Loucy (cell line): ENCODE results near the gene MKLN1.

Experiments used
- H2AFZ ChIP-seq: fragments of 200-600 bp; sonication (generic); 2 replicates; pipeline ENCODE4 v1.6.0; 2016; ENCODE audit warnings: antibody characterized with exemption, mild to moderate bottlenecking, low read length, moderate library complexity
- H3F3A ChIP-seq: fragments of 200-600 bp; 2 replicates; pipeline ENCODE4 v1.6.0; 2016; ENCODE audit warnings: antibody characterized with exemption, low read depth, mild to moderate bottlenecking
- H3K27me3 ChIP-seq: fragments of 200-600 bp; sonication (generic); 2 replicates; pipeline ENCODE4 v1.6.1; 2014; ENCODE audit warnings: low read length, mild to moderate bottlenecking; ENCODE audit not compliant: insufficient read depth, poor library complexity, severe bottlenecking
- H3K36me3 ChIP-seq: fragments of 200-600 bp; sonication (generic); 2 replicates; pipeline ENCODE4 v1.6.1; 2016; ENCODE audit warnings: low read length; ENCODE audit not compliant: insufficient read depth
- H3K4me1 ChIP-seq: fragments of 200-600 bp; sonication (generic); 2 replicates; pipeline ENCODE4 v1.5.1; 2014; ENCODE audit warnings: low read length, mild to moderate bottlenecking; ENCODE audit not compliant: insufficient read depth, poor library complexity, severe bottlenecking
- H3K4me2 ChIP-seq: fragments of 200-600 bp; sonication (generic); 2 replicates; pipeline ENCODE4 v1.6.0; 2014; ENCODE audit warnings: antibody characterized with exemption, low read length, low read depth, mild to moderate bottlenecking; ENCODE audit not compliant: poor library complexity, severe bottlenecking
- H3K4me3 ChIP-seq: fragments of 200-600 bp; sonication (generic); 2 replicates; pipeline ENCODE4 v1.5.1; 2014; ENCODE audit warnings: low read length, mild to moderate bottlenecking, mixed read lengths; ENCODE audit not compliant: poor library complexity, severe bottlenecking
- H3K79me2 ChIP-seq: fragments of 200-600 bp; sonication (generic); 2 replicates; pipeline ENCODE4 v1.6.1; 2014; ENCODE audit warnings: low read length; ENCODE audit not compliant: insufficient read depth
- H3K9ac ChIP-seq: fragments of 200-600 bp; sonication (generic); 2 replicates; pipeline ENCODE4 v1.6.0; 2014; ENCODE audit warnings: mild to moderate bottlenecking, low read depth, low read length, moderate library complexity; ENCODE audit not compliant: poor library complexity, severe bottlenecking
- H3K9me2 ChIP-seq: fragments of 200-600 bp; sonication (generic); replicated peaks from 2 replicates; pipeline ENCODE4 v1.6.1; 2016; ENCODE audit warnings: low read depth, low read length, mixed read lengths
- H3K9me3 ChIP-seq: fragments of 200-600 bp; sonication (generic); 2 replicates; pipeline ENCODE4 v1.6.1; 2014; ENCODE audit warnings: mild to moderate bottlenecking, antibody characterized with exemption, low read length, low read depth; ENCODE audit not compliant: insufficient read depth
- H4K20me1 ChIP-seq: fragments of 200-600 bp; sonication (generic); 2 replicates; pipeline ENCODE4 v1.6.0; 2014; ENCODE audit warnings: antibody characterized with exemption, low read length, mild to moderate bottlenecking; ENCODE audit not compliant: insufficient read depth, poor library complexity, severe bottlenecking
- EZH2phosphoT487 ChIP-seq: fragments of 200-600 bp; IDR thresholded peaks from 2 replicates; pipeline ENCODE4 v1.6.1; 2018; ENCODE audit warnings: antibody characterized with exemption, mild to moderate bottlenecking, moderate library complexity, borderline replicate concordance
- TF ChIP-seq, protein P1 (sequence below): fragments of 200-600 bp; sonication (generic); conservative IDR thresholded peaks from 2 replicates; pipeline ENCODE4 v1.5.1; 2014; ENCODE audit warnings: mild to moderate bottlenecking, antibody characterized with exemption, low read length

Gene MKLN1

DNA sequence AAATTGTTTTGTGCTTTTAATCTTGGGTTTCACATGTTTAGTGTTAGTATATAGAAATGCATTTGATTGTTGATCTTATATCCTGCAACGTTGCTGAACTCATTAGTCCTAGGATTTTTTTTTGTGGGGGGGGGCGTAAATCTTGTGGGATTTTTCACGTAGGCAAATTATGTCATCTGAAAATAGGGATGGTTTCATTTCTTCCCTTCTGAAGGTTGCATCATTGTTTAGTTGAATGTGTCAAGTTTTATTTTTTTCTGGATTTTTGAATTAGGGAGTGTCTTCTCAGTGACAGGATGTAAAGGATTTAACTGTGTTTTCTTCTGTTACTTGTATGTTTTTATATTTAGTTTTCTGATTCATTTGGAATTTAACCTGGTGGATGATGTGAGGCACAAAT is 26.7 kb downstream of the MKLN1 start:
- Histone ChIP-seq H3K9me2 (no peaks in the 10 kb centered on the region), H3K36me3 (no peaks in the 10 kb centered on the region), H3K4me1 (peaks cover 9% of the 10 kb centered on the region), H3K4me3 (no peak overlapping the region), H3K9me3 (no peaks in the 10 kb centered on the region), H3K79me2 (peaks cover 96% of the 10 kb centered on the region), H3K4me2 (no peak overlapping the region), H2AFZ (no peak overlapping the region), H4K20me1 (peaks cover 51% of the 10 kb centered on the region), H3K9ac (no peak overlapping the region), H3K27me3 (no peaks in the 10 kb centered on the region), H3F3A (no peaks in the 10 kb centered on the region)
- TF ChIP-seq, protein P1, sequence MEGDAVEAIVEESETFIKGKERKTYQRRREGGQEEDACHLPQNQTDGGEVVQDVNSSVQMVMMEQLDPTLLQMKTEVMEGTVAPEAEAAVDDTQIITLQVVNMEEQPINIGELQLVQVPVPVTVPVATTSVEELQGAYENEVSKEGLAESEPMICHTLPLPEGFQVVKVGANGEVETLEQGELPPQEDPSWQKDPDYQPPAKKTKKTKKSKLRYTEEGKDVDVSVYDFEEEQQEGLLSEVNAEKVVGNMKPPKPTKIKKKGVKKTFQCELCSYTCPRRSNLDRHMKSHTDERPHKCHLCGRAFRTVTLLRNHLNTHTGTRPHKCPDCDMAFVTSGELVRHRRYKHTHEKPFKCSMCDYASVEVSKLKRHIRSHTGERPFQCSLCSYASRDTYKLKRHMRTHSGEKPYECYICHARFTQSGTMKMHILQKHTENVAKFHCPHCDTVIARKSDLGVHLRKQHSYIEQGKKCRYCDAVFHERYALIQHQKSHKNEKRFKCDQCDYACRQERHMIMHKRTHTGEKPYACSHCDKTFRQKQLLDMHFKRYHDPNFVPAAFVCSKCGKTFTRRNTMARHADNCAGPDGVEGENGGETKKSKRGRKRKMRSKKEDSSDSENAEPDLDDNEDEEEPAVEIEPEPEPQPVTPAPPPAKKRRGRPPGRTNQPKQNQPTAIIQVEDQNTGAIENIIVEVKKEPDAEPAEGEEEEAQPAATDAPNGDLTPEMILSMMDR: no peak
- no peak for TF ChIP-seq EZH2phosphoT487

DNA sequence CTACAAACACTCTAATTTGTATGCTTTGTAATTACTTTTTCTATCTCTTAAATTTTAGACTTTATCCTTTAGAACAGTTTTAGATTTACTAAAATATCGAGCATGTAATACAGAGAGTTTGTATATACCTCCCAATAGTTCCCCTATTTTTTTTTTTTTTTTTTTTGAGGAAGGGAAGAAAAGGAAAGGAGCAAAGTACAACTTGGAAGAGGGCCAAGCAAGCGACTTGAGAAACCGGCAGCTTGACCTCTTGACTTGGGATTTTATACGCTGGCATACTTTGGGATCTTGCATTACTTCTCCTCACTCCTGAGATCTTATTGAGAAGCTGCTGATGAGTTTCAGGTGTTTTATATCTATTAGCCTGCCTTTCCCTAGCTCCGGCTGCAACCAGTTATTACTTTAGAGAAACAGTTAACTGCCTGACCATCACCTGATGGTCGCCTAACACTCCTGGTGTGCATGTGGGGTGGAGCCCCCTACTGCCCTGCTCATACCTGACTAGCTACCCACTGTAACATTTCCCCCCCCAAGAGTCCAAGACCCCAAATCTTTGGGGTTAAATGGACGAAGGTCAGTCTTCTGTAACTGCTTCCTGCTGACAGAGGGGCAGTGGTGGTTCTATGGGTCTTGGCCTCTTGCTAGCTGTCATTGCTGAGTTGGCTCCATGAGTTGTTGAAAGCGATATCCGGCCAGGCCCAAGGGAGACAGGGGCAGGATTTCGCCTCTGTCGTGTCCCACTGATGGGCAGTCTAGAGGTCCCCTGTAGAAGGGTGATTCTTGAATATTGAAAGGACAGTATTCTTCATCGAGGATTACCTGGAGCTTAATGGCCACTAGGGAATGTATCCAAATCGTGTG is 28.5 kb downstream of the MKLN1 start:
- Histone ChIP-seq H4K20me1 (peaks cover 68% of the 10 kb centered on the region), H3K4me1 (peaks cover 18% of the 10 kb centered on the region), H3K4me3 (no peak overlapping the region), H3F3A (no peaks in the 10 kb centered on the region), H3K36me3 (no peaks in the 10 kb centered on the region), H3K4me2 (no peak overlapping the region), H3K9ac (no peak overlapping the region), H3K79me2 (peaks cover 97% of the 10 kb centered on the region), H3K9me3 (no peaks in the 10 kb centered on the region), H3K9me2 (no peaks in the 10 kb centered on the region), H3K27me3 (no peaks in the 10 kb centered on the region), H2AFZ (no peak overlapping the region)
- no peak for TF ChIP-seq EZH2phosphoT487
- TF ChIP-seq, protein P1: no peak

DNA sequence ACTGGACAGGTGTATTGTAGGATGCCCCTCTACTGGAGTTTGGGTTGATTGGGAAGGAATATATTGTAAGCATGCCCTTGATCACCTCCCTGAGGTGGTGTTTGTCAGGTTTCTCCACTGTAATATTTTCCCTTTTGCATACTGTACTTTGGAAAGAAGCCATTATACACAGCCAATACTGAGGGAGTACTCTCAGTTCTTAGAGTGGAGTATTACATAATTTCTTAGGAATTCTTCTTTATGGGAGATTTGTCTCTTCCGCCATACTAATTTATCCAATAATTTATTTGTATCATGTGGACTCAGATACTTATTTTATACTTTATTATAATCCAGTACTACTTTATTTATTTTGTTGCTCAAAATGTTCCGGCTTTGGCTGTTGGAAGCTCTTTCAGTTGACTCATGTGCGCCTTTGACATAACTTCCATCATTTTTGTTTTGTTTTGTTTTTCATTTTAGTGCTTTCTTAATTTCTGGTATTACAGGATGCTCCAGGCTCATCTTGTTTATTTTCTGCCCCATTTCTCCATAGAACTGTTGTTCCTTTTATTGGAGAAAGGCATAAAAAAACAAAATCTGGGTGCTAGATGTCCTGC is 29.7 kb downstream of the MKLN1 start:
- H2AFZ ChIP-seq: no peak overlapping the region
- H3K27me3 ChIP-seq: no peaks in the 10 kb centered on the region
- H4K20me1 ChIP-seq: peaks cover 81% of the 10 kb centered on the region
- no peak overlapping the region for H3K4me2 ChIP-seq
- H3K9ac ChIP-seq: no peak overlapping the region
- H3K9me3 ChIP-seq: no peaks in the 10 kb centered on the region
- no peak overlapping the region for H3K4me3 ChIP-seq
- no peaks in the 10 kb centered on the region for H3K9me2 ChIP-seq
- peaks cover 30% of the 10 kb centered on the region for H3K4me1 ChIP-seq
- H3K36me3 ChIP-seq: no peaks in the 10 kb centered on the region
- TF ChIP-seq, protein P1: no peak
- no peak for TF ChIP-seq EZH2phosphoT487
- no peaks in the 10 kb centered on the region for H3F3A ChIP-seq
- H3K79me2 ChIP-seq: peaks cover 97% of the 10 kb centered on the region
